Gastrocnemius medialis (tissue), 4 donors: Measurements from ENCODE around the gene C1GALT1C1L. TPM values are rescaled to one million over a fixed set of nuclear protein-coding genes. Genes with fewer than 3 reads are reported as not detected.

Experiments used
- ATAC-seq, 2 donors: fragments of 150-250 bp; one replicate each; pipeline ENCODE4 v1.9.1; 2016
- DNase-seq, 2 donors: peaks; one replicate each; pipeline ENCODE4 v3.0.0-alpha.2; 2019
- H3K27ac ChIP-seq, 4 donors: fragments of 200-600 bp; sonication (generic); 1 replicate in 1 of 4; 2 replicates in 3 of 4; pipeline ENCODE4 v1.5.1; 2016 to 2018; ENCODE audit warnings: mild to moderate bottlenecking in 2 of 4, moderate library complexity in 1 of 4
- H3K27me3 ChIP-seq, 3 donors: fragments of 200-600 bp; sonication (generic) in 2 of 3; 1 replicate in 1 of 3; 2 replicates in 2 of 3; pipeline versions ENCODE4 v1.5.1 to v1.6.0; 2016 to 2019; ENCODE audit warnings: mild to moderate bottlenecking in 1 of 3, moderate library complexity in 1 of 3
- H3K36me3 ChIP-seq, 2 donors: fragments of 200-600 bp; sonication (generic) in 1 of 2; one replicate each; pipeline ENCODE4 v1.5.1; 2017 to 2018
- H3K4me1 ChIP-seq, 2 donors: fragments of 200-600 bp; sonication (generic) in 1 of 2; one replicate each; pipeline ENCODE4 v1.5.1; 2016 to 2017; ENCODE audit warnings: mild to moderate bottlenecking in 2 of 2
- H3K4me3 ChIP-seq, 4 donors: fragments of 200-600 bp; sonication (generic) in 3 of 4; 1 replicate in 1 of 4; 2 replicates in 3 of 4; pipeline ENCODE4 v1.5.1; 2016 to 2019; ENCODE audit warnings: mild to moderate bottlenecking in 2 of 4
- H3K9me3 ChIP-seq, 3 donors: fragments of 200-600 bp; sonication (generic) in 2 of 3; 1 replicate in 1 of 3; 2 replicates in 2 of 3; pipeline ENCODE4 v1.5.1; 2016 to 2019
- CTCF ChIP-seq, 5 experiments: fragments of 450-650 bp in 3 of 5; fragments of 200-600 bp in 2 of 5; sonication (generic) in 2 of 5; IDR thresholded peaks in 4 of 5; conservative IDR thresholded peaks in 1 of 5; 1 replicate in 4 of 5; 2 replicates in 1 of 5; pipeline ENCODE4 v1.5.1; 2016 to 2019; ENCODE audit warnings: antibody characterized with exemption in 5 of 5, mild to moderate bottlenecking in 3 of 5, moderate library complexity in 3 of 5
- POLR2A ChIP-seq, 2 donors: fragments of 450-650 bp; IDR thresholded peaks; one replicate each; pipeline ENCODE4 v1.6.1; 2017; ENCODE audit warnings: antibody characterized with exemption in 2 of 2, mild to moderate bottlenecking in 2 of 2, moderate library complexity in 2 of 2
- in situ Hi-C, 4 donors: fragments of 200-750 bp; cut with MboI; loops; one replicate each; pipeline versions ENCODE4 v1.15.0 to v1.8.0; 2017; ENCODE audit warnings: low sequenced_read_pairs in 4 of 4
- intact Hi-C: fragments of 100-400 bp; cut with DNase I; formaldehyde crosslinking; loops from one replicate; pipeline ENCODE4 v1.15.1; 2023; ENCODE audit warnings: low total_unique reads
- total RNA-seq, 4 donors: library from RNA; depleted of rRNA; stranded (reverse); fragments of >200 nt; gene quantifications; one replicate each; pipeline versions ENCODE4 v1.1.0 to v1.2.3, GENCODE V29; 2016

Gene C1GALT1C1L
- total RNA-seq, 4 donors from 2014 or later, result 0.59 TPM; not detected in 3

GRCh38 chr2:43631618-43632317, 44.5 kb downstream of the C1GALT1C1L start:
- DNase-seq (no peak), ATAC-seq (no peak)
- TF ChIP-seq POLR2A (IDR thresholded peaks at IDR 0.05), result no peak
- TF ChIP-seq CTCF (IDR thresholded peaks at IDR 0.05 in 4 of 5, conservative IDR thresholded peaks at IDR 0.05 in 1 of 5), result no peak
- H3K9me3 ChIP-seq, result no peaks in the 10 kb centered on the region
- H3K4me3 ChIP-seq, result no peak overlapping the region
- no peaks in the 10 kb centered on the region for H3K4me1 ChIP-seq
- peaks cover 9 to 17% (median 12%) of the 10 kb centered on the region in 3 donors for H3K27me3 ChIP-seq
- intact Hi-C loops (no loop called here), in situ Hi-C loops (no loop called here)
- no peaks in the 10 kb centered on the region for H3K36me3 ChIP-seq
- H3K27ac ChIP-seq, result no peak overlapping the region

Other genes with a start within 250 kb of the C1GALT1C1L start
- 10 to 100 TPM; 13.6 to 19.0 (median 16.2) TPM for gene THADA, start 80.4 kb downstream of the C1GALT1C1L start, total RNA-seq
- gene PLEKHH2, start 39.2 kb downstream of the C1GALT1C1L start, total RNA-seq, result 1 to 10 TPM; 1.4 to 4.9 (median 3.4) TPM
- 10 to 100 TPM in 2 of 4 donors, 1 to 10 TPM in 2; 8.1 to 13.1 (median 10.2) TPM for gene DYNC2LI1, start 97.6 kb upstream of the C1GALT1C1L start, total RNA-seq
- not detected for gene ABCG5, start 162.4 kb upstream of the C1GALT1C1L start, total RNA-seq
- gene ABCG8, start 162.5 kb upstream of the C1GALT1C1L start, total RNA-seq, result under 1 TPM in 1 of 4 donors, not detected in 3; 0.07 TPM